ENCODE measurements around the gene ZNF594. TPM values are rescaled to one million over a fixed set of nuclear protein-coding genes. Genes with fewer than 3 reads are reported as not detected.
"Not testable (repeated sequence)": the region's sequence is repeated elsewhere in the genome, so short reads cannot be mapped to it uniquely, and the experiment has no call there.

Gene ZNF594
- total RNA-seq, 1 experiment from 2014 or later: 18.4 TPM

DNA sequence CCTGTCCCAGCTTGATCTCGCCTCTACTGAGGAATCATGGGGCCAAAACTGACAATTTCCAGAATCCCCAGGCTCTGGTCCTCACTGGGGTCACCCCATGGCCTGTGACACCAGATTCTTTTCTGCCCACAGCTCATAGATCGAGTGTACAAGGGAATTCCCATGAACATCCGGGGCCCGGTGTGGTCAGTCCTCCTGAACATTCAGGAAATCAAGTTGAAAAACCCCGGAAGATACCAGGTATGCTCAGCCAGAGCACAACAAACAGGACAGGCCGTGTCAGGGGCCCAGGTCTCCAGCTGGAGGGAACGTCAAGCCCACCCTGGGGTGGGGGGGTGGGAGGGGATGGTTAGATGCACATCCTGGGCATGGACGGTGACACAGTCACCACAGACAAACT lies 58.4 kb downstream of the ZNF594 start:
- ChIA-PET POLR2A (ENCODE audit: unreplicated experiment) (interaction anchor here (0.6 kb wide), 1 partner anchor 1627 kb away, joined by 22 read pairs; no protein-coding TSS in a partner anchor), CTCF (no interaction called here)
- H3K4me1 ChIP-seq (replicated peaks; ENCODE audit: insufficient read depth): no peaks in the 10 kb centered on the region
- no peak overlapping the region for H3K4me2 ChIP-seq
- intact Hi-C loops (cut with micrococcal nuclease; ENCODE audit: unreplicated experiment): no loop called here
- DNase-seq: no peak
- H3F3A ChIP-seq (ENCODE audit: insufficient read depth, low read depth): no peaks in the 10 kb centered on the region
- no peaks in the 10 kb centered on the region for H3K9me3 ChIP-seq (ENCODE audit: insufficient read depth, low read depth)
- H3K27me3 ChIP-seq (ENCODE audit: insufficient read depth, low read depth): peaks cover 98% of the 10 kb centered on the region
- BruUV-seq (replicated peaks): no TSS peak
- no peaks in the 10 kb centered on the region for H4K20me1 ChIP-seq (ENCODE audit: insufficient read depth)
- no peak overlapping the region for H2AFZ ChIP-seq
- H3K9me2 ChIP-seq (ENCODE audit: insufficient read depth): no peaks in the 10 kb centered on the region
- no peak overlapping the region for H3K27ac ChIP-seq
- TF ChIP-seq, protein P1, sequence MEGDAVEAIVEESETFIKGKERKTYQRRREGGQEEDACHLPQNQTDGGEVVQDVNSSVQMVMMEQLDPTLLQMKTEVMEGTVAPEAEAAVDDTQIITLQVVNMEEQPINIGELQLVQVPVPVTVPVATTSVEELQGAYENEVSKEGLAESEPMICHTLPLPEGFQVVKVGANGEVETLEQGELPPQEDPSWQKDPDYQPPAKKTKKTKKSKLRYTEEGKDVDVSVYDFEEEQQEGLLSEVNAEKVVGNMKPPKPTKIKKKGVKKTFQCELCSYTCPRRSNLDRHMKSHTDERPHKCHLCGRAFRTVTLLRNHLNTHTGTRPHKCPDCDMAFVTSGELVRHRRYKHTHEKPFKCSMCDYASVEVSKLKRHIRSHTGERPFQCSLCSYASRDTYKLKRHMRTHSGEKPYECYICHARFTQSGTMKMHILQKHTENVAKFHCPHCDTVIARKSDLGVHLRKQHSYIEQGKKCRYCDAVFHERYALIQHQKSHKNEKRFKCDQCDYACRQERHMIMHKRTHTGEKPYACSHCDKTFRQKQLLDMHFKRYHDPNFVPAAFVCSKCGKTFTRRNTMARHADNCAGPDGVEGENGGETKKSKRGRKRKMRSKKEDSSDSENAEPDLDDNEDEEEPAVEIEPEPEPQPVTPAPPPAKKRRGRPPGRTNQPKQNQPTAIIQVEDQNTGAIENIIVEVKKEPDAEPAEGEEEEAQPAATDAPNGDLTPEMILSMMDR (conservative IDR thresholded peaks at IDR 0.05): no peak
- no peak for TF ChIP-seq EZH2 (IDR thresholded peaks at IDR 0.05; ENCODE audit: low read depth)
- no peaks in the 10 kb centered on the region for H3K36me3 ChIP-seq (ENCODE audit: low read depth)
- H3K79me2 ChIP-seq (ENCODE audit: low read depth): no peaks in the 10 kb centered on the region
- H3K4me3 ChIP-seq: no peak overlapping the region

DNA sequence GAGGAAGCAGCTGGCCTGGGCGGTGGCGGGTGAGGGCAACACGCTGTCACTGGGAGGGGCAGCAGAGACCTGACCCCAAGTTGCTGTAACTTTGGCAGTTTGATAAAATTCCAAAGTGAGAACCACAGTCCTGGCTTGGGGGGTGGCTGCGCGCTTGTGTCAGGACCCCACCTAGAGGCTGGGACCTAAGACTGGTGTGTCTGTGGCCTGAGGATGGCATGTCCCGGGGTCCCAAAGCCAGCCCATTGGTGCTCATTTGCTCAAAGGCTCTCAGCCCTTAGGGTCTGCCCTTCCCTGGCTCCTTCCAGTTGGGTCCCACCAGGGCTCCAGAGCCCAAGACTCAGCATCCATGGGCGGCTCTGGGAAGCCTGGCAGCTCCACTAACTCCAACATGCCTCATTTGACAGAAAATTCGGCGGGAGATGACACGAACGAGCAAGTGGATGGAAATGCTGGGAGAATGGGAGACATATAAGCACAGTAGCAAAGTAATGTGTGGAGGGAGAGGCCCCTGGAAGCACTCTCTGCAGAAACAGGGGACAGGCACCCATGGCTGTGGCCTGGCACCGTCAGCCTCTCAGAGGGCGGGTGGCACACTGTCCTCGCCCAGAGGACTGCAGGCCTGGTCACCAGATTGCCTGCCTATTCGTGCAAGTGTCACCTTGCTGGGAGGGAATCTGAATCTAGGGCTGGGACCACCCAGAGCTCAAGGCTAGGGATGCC lies 59.0 kb downstream of the ZNF594 start:
- BruUV-seq (replicated peaks); H3F3A ChIP-seq (ENCODE audit: insufficient read depth, low read depth); H3K79me2 ChIP-seq (ENCODE audit: low read depth); H3K9me3 ChIP-seq (ENCODE audit: insufficient read depth, low read depth); H3K4me2 ChIP-seq; H4K20me1 ChIP-seq (ENCODE audit: insufficient read depth); intact Hi-C loops (cut with micrococcal nuclease; ENCODE audit: unreplicated experiment); POLR2A ChIA-PET (ENCODE audit: unreplicated experiment); H2AFZ ChIP-seq; CTCF ChIA-PET; H3K9me2 ChIP-seq (ENCODE audit: insufficient read depth); H3K4me1 ChIP-seq (replicated peaks; ENCODE audit: insufficient read depth); H3K36me3 ChIP-seq (ENCODE audit: low read depth); DNase-seq; H3K4me3 ChIP-seq; H3K27ac ChIP-seq: not testable (repeated sequence)
- peaks cover 98% of the 10 kb centered on the region for H3K27me3 ChIP-seq (ENCODE audit: insufficient read depth, low read depth)

- not testable (repeated sequence) for BruUV-seq (replicated peaks); H3F3A ChIP-seq (ENCODE audit: insufficient read depth, low read depth)
Measured at GRCh38 chr17:5131799-5132502, 59.7 kb downstream of the ZNF594 start.

DNA sequence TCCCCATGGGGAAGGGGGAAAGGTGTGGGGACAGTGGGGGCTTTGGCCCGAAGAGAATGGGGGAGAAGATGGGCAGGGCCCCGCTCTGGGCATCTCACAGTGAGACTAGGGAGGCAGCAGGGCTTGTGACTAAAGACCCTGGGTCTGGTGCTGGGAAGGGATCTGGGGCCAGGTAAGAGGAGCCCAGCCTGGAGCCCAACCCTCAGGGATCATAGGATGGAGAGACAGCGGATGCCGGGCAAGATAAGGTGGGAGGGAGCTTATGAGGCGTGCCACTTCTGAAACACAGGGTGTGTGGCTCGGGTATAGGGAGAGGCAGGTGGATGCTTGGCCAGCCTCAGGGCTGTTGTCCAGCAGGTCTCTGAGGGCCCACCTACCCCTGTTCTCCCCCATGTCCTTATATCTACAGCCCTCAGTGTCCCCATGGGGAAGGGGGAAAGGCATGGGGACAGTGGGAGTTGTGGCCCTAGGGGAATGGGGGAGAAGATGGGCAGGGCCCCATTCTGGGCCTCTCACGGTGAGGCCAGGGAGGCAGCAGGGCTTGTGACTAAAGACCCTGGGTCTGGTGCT lies 60.4 kb downstream of the ZNF594 start:
- TF ChIP-seq, protein P1 (conservative IDR thresholded peaks at IDR 0.05): no peak
- TF ChIP-seq EZH2 (IDR thresholded peaks at IDR 0.05; ENCODE audit: low read depth): no peak
- Histone ChIP-seq H3K9me3 (ENCODE audit: insufficient read depth, low read depth) (no peaks in the 10 kb centered on the region), H3K4me1 (replicated peaks; ENCODE audit: insufficient read depth) (no peaks in the 10 kb centered on the region), H3K4me2 (no peak overlapping the region), H4K20me1 (ENCODE audit: insufficient read depth) (no peaks in the 10 kb centered on the region), H3K9me2 (ENCODE audit: insufficient read depth) (no peaks in the 10 kb centered on the region), H3K79me2 (ENCODE audit: low read depth) (no peaks in the 10 kb centered on the region), H3K36me3 (ENCODE audit: low read depth) (no peaks in the 10 kb centered on the region), H2AFZ (no peak overlapping the region), H3K4me3 (no peak overlapping the region), H3K27me3 (ENCODE audit: insufficient read depth, low read depth) (peaks cover 96% of the 10 kb centered on the region), H3K27ac (no peak overlapping the region), H3F3A (ENCODE audit: insufficient read depth, low read depth) (no peaks in the 10 kb centered on the region)
- no peak for DNase-seq
- ChIA-PET POLR2A (ENCODE audit: unreplicated experiment) (no interaction called here), CTCF (no interaction called here)
- BruUV-seq (replicated peaks): no TSS peak
- intact Hi-C loops (cut with micrococcal nuclease; ENCODE audit: unreplicated experiment): no loop called here

More at GRCh38 chr17:5131799-5132502, 59.7 kb downstream of the ZNF594 start:
- peaks cover 98% of the 10 kb centered on the region for H3K27me3 ChIP-seq (ENCODE audit: insufficient read depth, low read depth)
- H3K9me2 ChIP-seq (ENCODE audit: insufficient read depth); H3K4me1 ChIP-seq (replicated peaks; ENCODE audit: insufficient read depth); H3K9me3 ChIP-seq (ENCODE audit: insufficient read depth, low read depth); H2AFZ ChIP-seq; H4K20me1 ChIP-seq (ENCODE audit: insufficient read depth); H3K4me3 ChIP-seq; intact Hi-C loops (cut with micrococcal nuclease; ENCODE audit: unreplicated experiment); H3K27ac ChIP-seq; H3K4me2 ChIP-seq; H3K79me2 ChIP-seq (ENCODE audit: low read depth); DNase-seq; H3K36me3 ChIP-seq (ENCODE audit: low read depth); CTCF ChIA-PET; POLR2A ChIA-PET (ENCODE audit: unreplicated experiment): not testable (repeated sequence)

DNA sequence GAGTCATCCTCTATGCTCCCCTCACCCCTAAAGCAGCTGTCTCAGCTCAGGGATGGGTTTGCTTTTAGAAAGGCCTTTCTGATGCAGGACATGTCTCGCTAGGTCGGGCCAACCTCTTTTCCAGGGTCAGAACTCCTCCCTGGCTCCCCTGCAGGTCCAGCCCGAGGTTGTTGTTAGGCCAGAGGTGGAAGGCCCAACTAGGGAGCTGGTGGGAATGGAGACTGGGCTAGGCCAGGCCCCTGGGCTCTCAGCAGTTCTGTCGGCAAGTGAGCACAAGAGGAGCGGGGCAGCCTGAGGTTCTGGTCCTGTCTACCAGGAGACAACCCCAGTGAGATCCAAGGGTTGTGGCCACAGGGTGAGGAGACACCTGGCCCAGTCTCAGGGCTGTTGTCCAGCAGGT lies 61.0 kb downstream of the ZNF594 start:
- BruUV-seq (replicated peaks); H3K36me3 ChIP-seq (ENCODE audit: low read depth); H3K9me3 ChIP-seq (ENCODE audit: insufficient read depth, low read depth); H3K4me2 ChIP-seq; POLR2A ChIA-PET (ENCODE audit: unreplicated experiment); H3K27ac ChIP-seq; H3K4me3 ChIP-seq; DNase-seq; intact Hi-C loops (cut with micrococcal nuclease; ENCODE audit: unreplicated experiment); H2AFZ ChIP-seq; H4K20me1 ChIP-seq (ENCODE audit: insufficient read depth); CTCF ChIA-PET; H3K4me1 ChIP-seq (replicated peaks; ENCODE audit: insufficient read depth); H3K79me2 ChIP-seq (ENCODE audit: low read depth); H3F3A ChIP-seq (ENCODE audit: insufficient read depth, low read depth); H3K9me2 ChIP-seq (ENCODE audit: insufficient read depth): not testable (repeated sequence)
- peaks cover 96% of the 10 kb centered on the region for H3K27me3 ChIP-seq (ENCODE audit: insufficient read depth, low read depth)

All from PC-9 (cell line).